ELF-1 (cell line): ENCODE results near the gene PARP12.

Experiments used
- DNase-seq: peaks from one replicate; pipeline ENCODE4 v3.0.0-alpha.2; 2016; ENCODE audit warnings: low read depth, low spot score

The PARP12 gene

GRCh38 chr7:140015471-140015970, 47.2 kb downstream of the PARP12 start:
- no peak for DNase-seq

DNA sequence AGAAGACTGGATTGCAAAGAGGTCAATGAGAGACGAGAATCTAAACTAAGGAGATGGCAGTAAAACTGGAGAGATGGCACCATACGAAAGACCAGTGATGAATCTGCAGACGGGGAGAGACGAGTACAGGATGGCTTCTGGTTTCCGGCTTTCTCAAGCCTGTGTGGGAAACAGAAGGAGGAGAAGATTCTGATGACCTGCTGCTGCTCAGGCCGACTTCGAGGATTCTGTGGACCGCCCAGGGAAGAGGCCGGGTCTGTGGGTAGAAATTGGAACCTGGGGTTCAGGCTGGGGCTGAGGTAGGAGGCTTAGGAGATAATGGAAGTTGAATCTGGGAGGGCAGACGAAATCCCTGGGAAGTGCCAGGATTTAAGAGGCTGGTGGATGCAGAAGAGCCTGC, 48.6 kb downstream of the PARP12 start:
- DNase-seq: no peak

DNA sequence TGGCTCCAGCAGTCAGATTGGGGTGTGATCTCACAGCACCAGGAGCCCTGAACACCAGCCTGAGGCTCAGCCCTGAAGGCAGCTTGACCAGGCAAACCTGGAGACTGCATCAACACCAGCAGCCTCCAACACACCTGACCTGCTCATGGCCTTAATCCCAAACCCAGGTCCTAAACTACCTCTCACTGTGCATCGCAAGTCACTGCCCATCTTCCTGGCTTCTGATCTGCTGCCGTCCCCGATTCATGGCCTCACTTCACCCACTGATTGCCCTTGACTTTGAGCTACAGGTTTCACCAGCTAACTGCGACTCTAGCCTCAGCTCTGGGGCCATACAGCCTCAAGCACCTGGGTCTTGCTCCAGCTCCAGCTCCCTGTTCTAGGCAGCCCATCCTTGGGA, 49.1 kb downstream of the PARP12 start:
- no peak for DNase-seq

DNA sequence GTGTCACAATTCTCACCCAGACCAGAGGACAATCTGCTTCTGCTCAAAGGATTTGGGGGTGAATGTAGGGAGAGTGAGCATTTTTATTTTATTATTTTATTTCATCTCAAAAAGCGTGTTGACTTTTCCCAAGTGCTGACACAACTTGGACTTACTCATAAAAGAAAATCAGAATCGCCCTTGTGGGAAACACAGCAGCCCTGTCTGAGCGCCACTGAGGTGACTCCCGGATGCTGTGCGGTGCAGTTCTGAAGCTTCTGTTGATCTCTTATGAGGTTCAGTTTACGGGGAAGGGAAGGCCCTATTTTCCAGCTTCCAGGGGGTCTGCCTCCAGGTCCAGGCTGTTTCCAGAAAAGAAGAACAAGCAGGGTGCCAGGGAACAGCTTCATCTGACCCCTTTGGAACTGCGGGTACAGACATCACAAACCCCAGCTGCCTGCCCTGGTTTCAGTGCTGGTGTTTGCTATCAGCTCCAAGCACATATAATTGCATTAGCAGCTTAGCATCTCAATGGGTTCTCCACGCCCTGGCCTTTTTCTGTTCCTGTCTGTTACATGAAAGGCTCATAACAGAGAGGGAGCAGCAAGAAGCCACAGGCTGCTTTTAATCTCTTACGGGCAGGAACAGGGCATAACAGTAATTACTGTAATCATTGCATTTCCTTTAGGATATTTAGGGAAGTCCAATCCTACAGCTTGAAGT, 52.4 kb downstream of the PARP12 start:
- DNase-seq: peak; percentile 55

GRCh38 chr7:140009735-140010134, 53.0 kb downstream of the PARP12 start:
- no peak for DNase-seq

GRCh38 chr7:140008755-140009610, 53.8 kb downstream of the PARP12 start:
- no peak for DNase-seq

- no peak for DNase-seq
Measured at GRCh38 chr7:140007051-140007690, 55.6 kb downstream of the PARP12 start.

- DNase-seq: no peak
Measured at GRCh38 chr7:140006600-140006999, 56.2 kb downstream of the PARP12 start.

GRCh38 chr7:140005754-140006503, 56.8 kb downstream of the PARP12 start:
- peak; percentile 83 for DNase-seq

DNA sequence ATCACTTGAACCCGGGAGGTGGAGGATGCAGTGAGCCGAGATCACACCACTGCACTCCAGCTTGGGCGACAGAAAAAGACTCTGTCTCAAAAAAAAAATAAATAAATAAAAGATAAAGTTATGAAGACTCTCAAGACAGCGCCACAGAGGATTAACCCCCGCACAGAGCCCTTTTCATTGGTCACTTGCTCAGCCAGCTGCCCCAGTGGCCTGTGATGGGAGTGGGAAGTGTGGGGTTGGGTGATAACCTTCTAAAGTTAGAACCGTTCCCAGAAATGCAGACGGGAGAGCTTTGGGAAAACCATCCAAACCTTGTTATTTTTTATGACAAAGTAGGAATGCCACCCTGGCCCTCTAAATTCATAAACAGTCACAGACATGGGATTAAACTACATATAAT, 57.4 kb downstream of the PARP12 start:
- DNase-seq: no peak

DNA sequence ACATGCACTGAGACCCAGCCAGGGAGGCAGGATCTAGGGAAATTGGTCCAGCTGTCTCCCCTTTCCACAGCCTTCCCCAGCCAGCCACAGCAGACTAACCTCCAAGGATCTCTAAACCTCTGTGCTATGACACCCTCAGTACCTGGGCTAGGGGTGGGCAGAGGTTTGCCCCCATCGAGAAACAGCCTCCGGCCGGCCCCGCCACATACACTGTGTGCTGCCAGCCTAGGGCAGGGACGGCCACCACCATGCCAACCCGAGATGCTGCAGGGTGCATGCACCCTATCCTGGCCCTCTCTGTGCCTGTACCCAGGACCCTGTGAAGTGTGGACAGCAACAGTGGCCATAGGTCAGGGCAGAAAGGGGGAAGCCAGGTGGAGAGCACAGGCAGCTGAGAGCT, 58.1 kb downstream of the PARP12 start:
- no peak for DNase-seq

- peak; percentile 72 for DNase-seq
Measured at GRCh38 chr7:140003913-140004382, 58.8 kb downstream of the PARP12 start.

DNA sequence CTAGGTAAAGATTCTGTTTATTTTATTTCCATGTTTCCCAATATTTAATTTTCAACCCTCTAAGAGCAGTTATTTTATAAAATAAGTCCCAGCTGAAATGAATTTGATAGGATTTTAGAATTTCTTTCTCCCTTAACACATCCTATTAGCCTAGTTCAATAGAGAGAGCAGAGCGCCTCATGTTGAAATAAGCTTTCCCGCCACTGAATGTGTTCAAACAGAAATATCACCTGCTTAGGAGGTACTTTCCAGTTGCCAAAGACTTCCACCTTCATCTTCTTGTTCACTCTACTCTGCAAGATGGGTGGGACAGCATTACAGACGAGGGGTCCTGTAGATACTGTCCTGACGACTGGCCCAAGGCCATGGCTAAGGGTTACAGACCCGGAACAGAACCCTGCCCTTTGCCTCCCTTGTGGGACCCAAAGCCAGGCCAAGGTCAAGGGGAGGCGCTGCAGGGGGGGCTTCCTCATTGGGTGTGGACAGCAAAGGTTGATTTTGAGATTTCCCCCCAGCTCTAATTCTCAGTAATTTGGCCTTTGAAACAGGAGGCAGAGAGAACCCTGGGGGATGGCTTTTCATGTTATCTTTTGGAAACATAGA, 62.0 kb downstream of the PARP12 start:
- no peak for DNase-seq

DNA sequence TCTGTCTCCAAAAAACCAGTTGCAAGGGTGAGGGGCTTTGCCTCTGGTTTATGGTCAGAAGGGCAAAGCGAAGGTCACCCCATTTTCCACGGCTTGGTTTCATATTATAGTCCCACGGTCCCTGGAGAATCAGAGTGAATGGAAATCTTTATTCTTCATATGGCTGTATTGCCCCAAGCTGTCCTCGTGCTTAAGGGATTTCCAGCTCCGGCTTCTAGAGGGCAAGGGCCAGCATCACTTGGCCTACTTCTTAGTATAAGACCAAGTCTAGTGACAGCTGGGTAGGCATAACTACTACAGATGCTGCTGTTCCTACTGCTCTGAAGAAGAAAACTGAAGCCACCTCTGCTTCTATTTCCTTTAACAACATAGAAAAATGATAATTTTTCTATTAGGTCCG, 63.2 kb downstream of the PARP12 start:
- DNase-seq: no peak

DNA sequence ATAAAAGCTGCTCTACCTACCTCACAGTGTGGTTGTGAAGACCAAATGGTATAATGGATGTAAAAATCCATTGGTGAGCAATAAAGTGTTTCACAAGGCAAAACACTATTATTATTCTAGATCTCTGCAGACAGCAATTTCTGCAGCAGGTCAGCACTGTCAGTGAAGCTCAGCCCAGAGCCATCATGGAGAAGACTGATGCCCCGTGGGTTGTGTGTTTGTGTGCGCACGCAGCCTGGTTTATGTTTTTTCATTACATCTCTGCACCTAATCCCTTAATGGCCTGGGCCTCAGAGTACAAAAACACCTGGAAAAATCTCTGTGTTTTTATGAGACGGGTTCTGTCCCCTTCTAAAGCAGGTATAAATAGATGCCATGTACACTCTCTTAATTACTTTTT, 64.2 kb downstream of the PARP12 start:
- no peak for DNase-seq

GRCh38 chr7:139995017-139995915, 67.5 kb downstream of the PARP12 start:
- no peak for DNase-seq

DNA sequence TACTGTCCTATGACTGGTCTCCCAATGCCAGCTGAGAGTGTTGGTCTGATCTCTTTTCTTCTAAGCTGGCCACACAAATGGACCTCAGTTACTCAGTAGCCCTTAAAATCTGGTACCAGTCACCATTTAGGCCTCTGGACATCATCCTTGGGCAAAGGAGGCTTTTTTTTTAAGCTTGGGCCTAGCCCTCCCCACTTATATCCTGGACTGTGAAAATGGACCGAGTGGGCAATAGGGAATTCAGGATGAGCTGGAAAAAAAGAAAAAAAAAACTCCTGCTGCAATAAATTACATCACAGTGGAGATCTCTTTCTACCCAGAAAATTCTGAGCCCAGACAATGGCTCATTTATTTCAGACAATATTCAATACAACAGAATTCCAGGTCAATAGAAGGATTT, 68.4 kb downstream of the PARP12 start:
- no peak for DNase-seq

DNA sequence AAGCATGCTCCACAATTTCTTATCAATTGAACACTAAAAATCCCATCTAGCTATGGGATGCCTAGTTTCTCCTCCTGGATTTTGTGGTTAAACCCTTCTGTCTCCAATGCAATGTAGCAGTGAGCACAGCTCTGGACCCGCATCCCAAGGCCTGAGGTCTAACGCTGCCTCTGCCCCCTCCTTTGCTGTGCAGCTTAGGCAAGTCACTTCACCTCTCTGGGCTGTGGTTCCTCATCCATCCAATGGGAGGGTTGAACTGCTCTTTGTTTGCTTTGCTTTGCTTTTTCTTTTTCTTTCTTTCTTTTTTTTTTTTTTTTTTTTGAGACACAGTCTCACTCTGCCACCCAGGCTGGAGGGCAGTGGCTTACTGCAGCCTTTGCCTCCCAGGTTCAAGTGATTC, 69.2 kb downstream of the PARP12 start:
- no peak for DNase-seq

- no peak for DNase-seq
Measured at GRCh38 chr7:139993169-139993568, 69.6 kb downstream of the PARP12 start.
